ENCODE results near the gene ADIRF.
"Not testable (repeated sequence)": the region's sequence is repeated elsewhere in the genome, so short reads cannot be mapped to it uniquely, and the experiment has no call there.

Gene ADIRF

GRCh38 chr10:86945361-86946212 is 22.7 kb upstream of the ADIRF start:
- no peak for DNase-seq (ENCODE audit: low read depth in 2 of 2)

GRCh38 chr10:86946213-86947155 is 21.8 kb upstream of the ADIRF start:
- no peak for DNase-seq (ENCODE audit: low read depth in 2 of 2)

- not testable (repeated sequence) for DNase-seq (ENCODE audit: low read depth in 2 of 2)
These were observed 20.5 kb upstream of the ADIRF start for GRCh38 chr10:86947806-86948205.

DNA sequence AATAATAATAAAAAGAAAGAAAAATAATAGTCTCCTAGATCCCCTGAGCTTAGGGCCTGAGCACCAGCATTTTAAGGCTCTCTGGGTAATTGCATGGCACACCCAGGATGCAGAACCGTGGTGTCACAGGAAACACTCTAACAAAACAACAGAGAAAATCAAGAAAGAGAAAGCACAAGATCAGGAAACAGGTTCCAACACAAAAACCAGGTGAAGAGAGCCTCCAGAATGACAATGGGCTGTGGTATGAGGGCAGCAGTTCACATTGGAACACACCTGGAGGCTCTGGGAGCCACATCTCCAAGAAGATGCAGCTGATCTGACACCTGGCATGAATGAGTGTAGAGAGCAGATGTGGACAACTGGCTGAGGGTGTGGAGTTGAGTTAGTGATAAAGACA is 17.9 kb upstream of the ADIRF start:
- no peak for DNase-seq (ENCODE audit: low read depth in 2 of 2)

DNA sequence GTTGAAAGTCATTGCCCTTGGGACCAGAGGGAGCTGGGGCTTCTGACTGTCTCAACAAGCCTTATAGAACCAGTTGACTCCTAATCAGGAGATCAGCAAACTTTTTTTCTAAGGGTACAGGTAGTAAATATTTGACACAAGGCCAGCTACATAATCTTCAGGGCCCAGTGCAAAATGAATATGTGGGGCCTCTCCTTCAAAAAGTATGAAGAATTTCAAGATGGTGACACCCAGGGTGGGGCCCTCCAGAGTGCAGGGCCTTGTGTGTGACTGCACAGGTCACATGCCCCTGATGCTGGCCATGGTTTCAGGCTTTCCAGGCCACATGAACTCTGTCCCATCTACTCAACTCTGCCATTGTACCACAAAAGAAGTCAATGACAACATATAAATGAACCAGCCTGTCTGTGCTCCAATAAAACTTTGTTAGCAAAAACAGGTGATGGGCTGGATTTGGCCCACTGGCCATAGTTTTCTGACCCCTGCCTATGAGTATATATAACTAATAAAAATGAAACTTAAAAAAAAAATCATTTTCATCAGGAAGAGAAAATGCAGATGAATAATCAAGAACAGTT is 17.0 kb upstream of the ADIRF start:
- DNase-seq (ENCODE audit: low read depth in 2 of 2), result no peak

DNA sequence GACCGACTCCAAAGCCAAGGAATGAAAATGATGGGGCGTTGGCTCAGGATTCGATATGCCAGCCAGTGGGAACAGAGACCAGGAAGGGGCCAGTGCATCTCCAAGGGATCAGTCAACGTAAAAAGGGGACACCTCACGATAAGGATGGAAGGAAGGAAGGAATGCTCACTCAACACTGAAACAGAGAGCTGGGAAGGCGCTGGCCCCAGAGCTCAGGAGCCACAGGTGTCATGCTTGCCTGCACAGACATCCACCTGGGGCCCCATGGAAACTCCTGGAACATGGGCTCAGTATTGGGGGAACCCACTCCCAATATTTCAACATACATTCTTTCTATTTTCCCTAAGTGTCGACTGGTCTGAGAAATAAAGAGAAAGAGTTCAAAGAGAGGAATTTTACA is 16.2 kb upstream of the ADIRF start:
- no peak for DNase-seq (ENCODE audit: low read depth in 2 of 2)

- not testable (repeated sequence) for DNase-seq (ENCODE audit: low read depth in 2 of 2)
These were observed 15.6 kb upstream of the ADIRF start for GRCh38 chr10:86952697-86953096.

- peak in 1 of 2 experiments; percentile 25 for DNase-seq (ENCODE audit: low read depth in 2 of 2)
These were observed 14.3 kb upstream of the ADIRF start for GRCh38 chr10:86953747-86954680.

- no peak for DNase-seq (ENCODE audit: low read depth in 2 of 2)
These were observed 13.4 kb upstream of the ADIRF start for GRCh38 chr10:86954681-86955500.

DNA sequence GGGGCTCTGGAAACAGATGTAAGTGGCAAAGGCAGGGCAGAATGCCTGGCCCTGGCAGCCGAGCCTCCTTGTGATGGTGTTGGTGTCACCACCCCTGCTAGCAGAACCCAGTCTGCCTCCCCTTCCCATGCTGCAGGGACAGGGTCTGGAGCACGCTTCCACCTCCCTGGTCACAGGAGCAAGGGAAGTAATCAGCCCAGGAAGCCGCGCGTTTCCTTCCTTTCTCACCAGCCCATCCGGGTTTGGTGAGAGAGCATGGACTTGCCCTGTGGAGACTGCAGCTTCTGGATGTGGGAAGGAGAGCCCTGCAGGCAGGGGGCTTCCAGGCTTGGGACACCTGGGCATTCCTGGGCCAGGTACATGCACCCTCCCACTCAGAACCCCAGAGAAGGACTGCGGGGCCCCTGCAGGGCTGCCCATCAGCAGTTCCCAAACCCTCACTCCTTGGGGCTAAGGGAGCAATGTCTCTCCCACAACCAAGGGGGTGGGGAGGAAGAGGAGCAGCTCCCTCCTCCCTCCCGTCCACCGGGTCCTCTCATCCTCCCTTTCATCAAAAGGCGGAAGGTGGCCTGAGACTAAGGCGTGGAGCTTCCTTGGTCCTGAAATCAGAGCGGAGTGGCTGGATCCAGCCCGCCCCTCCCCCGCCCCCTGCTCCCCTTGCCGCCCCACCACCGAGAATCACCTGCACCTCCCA is 12.6 kb upstream of the ADIRF start:
- DNase-seq (ENCODE audit: low read depth in 2 of 2), result no peak

GRCh38 chr10:86956195-86956847 is 12.0 kb upstream of the ADIRF start:
- no peak for DNase-seq (ENCODE audit: low read depth in 2 of 2)

- no peak for DNase-seq (ENCODE audit: low read depth in 2 of 2)
These were observed 11.3 kb upstream of the ADIRF start for GRCh38 chr10:86956848-86957448.

DNA sequence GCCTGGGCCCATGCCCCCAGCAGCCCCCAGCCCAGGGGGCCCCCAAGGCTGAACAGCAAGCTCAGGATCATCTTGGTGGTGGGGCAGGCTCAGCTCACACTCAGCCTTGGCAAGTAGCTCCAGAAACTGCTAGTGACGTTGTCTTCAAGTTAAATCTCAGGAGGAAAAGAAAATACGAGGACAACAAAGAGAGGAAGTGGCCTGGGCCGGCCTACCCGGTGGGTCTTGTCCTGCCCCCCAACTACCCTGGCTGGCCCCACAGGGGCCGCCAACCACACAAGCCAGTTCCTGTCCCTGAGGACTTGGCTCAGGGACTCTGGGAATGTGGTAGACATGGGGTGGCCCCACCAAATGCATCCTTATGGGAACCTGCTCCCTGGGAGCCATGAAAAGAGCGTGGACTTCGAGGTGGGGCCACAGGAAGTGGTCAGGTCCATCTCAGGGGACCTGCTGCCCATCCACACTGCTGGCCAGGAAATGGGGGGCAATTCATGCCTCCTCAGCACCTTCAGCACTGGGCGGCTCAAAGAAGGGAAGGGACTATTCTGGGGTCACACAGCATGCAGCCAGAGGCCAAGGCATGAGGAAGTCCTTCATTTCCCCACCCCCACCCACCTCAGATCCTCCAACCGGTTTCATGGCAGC is 10.7 kb upstream of the ADIRF start, which contains the start of gene MMRN2:
Gene MMRN2, minus strand, starts transcription at position 145 of the 645 bp plus-strand sequence. Its CDS starts 74 bp downstream, at position 71.
- no peak for DNase-seq (ENCODE audit: low read depth in 2 of 2)

DNA sequence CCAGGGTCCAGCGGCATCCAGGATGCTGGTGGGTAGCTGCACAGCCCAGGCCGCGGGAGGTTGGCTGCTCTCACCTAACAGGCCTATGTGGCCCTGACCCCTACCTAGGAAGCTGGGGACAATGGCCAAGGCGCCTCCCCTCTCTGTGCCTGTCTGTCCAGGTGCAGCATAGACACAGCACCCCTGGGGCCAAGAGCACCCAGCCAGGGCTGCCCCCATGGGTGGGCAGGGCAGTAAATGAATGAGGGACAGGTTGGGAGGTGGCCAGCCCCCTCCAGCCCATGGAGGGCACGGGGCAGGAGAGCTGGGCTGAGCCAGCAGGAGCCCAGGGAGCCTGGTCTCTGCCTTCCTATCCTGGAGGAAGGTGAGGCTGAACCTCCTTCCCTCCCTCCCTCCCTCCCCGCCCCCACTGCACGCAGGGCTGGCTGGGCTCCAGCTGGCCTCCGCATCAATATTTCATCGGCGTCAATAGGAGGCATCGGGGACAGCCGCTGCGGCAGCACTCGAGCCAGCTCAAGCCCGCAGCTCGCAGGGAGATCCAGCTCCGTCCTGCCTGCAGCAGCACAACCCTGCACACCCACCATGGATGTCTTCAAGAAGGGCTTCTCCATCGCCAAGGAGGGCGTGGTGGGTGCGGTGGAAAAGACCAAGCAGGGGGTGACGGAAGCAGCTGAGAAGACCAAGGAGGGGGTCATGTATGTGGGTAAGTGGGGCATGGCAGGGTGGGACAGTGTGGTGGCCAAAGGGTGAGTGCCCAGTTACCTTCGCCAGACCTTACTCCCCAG is 10.0 kb upstream of the ADIRF start, which contains the start of gene SNCG:
Gene SNCG, plus strand, starts transcription at position 484 of the 785 bp plus-strand sequence. Its CDS starts 99 bp downstream, at position 583.
- no peak for DNase-seq (ENCODE audit: low read depth in 2 of 2)

DNA sequence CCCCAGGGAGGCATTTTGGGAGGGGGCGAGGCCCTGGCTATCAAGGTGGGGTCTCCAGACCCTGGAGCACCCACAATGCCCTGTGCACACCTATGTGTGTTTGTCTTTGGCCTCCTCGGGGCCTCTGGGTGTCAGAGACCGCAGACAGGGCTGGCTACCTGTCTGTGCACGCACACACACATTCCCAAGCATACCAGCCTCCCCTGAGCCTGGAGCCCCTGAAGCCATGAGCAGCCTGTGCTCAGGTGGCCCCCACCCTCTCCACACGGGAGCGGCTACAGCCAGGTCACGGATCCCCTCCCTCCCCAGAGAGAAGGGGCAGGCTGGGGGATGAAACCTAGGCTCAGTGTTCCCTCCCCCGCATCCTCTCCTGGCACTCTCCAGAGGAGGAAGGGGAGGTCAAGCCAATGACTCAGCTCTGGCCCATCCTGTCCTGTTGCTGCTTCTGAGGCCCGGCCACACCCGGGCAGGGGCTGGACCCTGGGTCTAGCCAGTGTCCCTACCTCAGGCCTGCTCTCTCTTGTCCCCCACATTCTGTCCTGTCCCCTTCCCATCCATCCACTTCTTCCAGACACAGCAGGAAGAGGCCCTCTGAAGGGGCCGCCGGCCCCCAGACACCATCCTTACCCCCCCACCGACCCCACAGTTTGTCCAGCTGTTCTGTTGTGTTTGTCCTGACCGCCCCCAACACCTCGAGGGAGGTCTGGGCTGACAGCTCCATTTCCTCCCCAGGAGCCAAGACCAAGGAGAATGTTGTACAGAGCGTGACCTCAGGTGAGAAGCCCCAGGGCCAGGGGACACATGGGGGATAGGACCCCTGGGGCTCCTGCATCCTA is 9.2 kb upstream of the ADIRF start:
- DNase-seq (ENCODE audit: low read depth in 2 of 2), result no peak

DNA sequence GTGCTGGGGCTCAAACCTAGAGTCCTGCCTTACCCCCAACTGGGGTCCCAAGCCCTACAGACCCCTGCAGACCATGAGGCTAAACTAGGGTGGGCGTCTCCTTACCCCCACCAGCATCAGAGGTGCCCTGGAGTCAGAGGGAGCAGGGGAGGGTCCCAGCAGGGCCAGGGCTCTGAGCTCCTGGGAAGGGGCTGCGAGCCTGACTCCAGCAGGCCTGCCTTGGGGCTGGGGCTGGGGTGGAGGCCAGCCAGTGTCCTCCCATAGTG is 8.6 kb upstream of the ADIRF start:
- no peak for DNase-seq (ENCODE audit: low read depth in 2 of 2)
